HG03378 (cell line): Measurements from ENCODE around the gene SLC7A7.
"Not testable (repeated sequence)": the region's sequence is repeated elsewhere in the genome, so short reads cannot be mapped to it uniquely, and the experiment has no call there.

Source experiments
- ATAC-seq: cut with Tn5 transposase; IDR thresholded peaks from one replicate; pipeline ENCODE4 v1.9.1; 2021; ENCODE audit warnings: mild to moderate bottlenecking, moderate library complexity; ENCODE audit not compliant: unreplicated experiment

Gene SLC7A7

GRCh38 chr14:22814941-22815713, at the start of gene SLC7A7:
Gene SLC7A7, minus strand, starts transcription at chr14:22815435. Its CDS starts 2,037 bp downstream, at chr14:22813398.
- no peak for ATAC-seq

- no peak for ATAC-seq
These were observed 49.7 kb upstream of the SLC7A7 start for GRCh38 chr14:22864979-22865378.

GRCh38 chr14:22861651-22862050, 46.4 kb upstream of the SLC7A7 start:
- ATAC-seq, result no peak

- not testable (repeated sequence) for ATAC-seq
These were observed 45.1 kb upstream of the SLC7A7 start for GRCh38 chr14:22860377-22860776.

- no peak for ATAC-seq
These were observed 41.2 kb upstream of the SLC7A7 start for GRCh38 chr14:22856428-22856827.

GRCh38 chr14:22854963-22855724, 39.9 kb upstream of the SLC7A7 start:
- ATAC-seq, result no peak

- ATAC-seq, result not testable (repeated sequence)
These were observed 39.1 kb upstream of the SLC7A7 start for GRCh38 chr14:22854296-22854695.

GRCh38 chr14:22852940-22853767, 37.9 kb upstream of the SLC7A7 start:
- ATAC-seq, result peak; percentile 66

- no peak for ATAC-seq
These were observed 37.3 kb upstream of the SLC7A7 start for GRCh38 chr14:22852599-22852939.

- not testable (repeated sequence) for ATAC-seq
These were observed 36.9 kb upstream of the SLC7A7 start for GRCh38 chr14:22852178-22852577.

GRCh38 chr14:22850944-22851764, 35.9 kb upstream of the SLC7A7 start:
- no peak for ATAC-seq

GRCh38 chr14:22849212-22849819, 34.1 kb upstream of the SLC7A7 start:
- ATAC-seq, result no peak

GRCh38 chr14:22848351-22849164, 33.3 kb upstream of the SLC7A7 start:
- ATAC-seq, result no peak

GRCh38 chr14:22847661-22848341, 32.6 kb upstream of the SLC7A7 start:
- no peak for ATAC-seq

- ATAC-seq, result no peak
These were observed 31.6 kb upstream of the SLC7A7 start for GRCh38 chr14:22846811-22847307.

GRCh38 chr14:22845821-22846625, 30.8 kb upstream of the SLC7A7 start:
- no peak for ATAC-seq

- ATAC-seq, result no peak
These were observed 29.8 kb upstream of the SLC7A7 start for GRCh38 chr14:22845103-22845394.
